ENCODE results near the gene FARS2.

- TF ChIP-seq CTCF (IDR thresholded peaks at IDR 0.05; ENCODE audit: low read depth, low read length) = no peak
- TF ChIP-seq EZH2phosphoT487 (IDR thresholded peaks at IDR 0.05; ENCODE audit: low read depth) = no peak
Measured at GRCh38 chr6:5287966-5288297, 26.6 kb downstream of the FARS2 start.

All from OCI-LY3 (cell line).